ENCODE measurements around the gene ZDHHC9.

ZDHHC9 gene

GRCh38 chrX:129785160-129785947, 58.3 kb downstream of the ZDHHC9 start:
- DNase-seq, result no peak

GRCh38 chrX:129784371-129784770, 59.3 kb downstream of the ZDHHC9 start:
- DNase-seq, result no peak

GRCh38 chrX:129783291-129783713, 60.4 kb downstream of the ZDHHC9 start:
- DNase-seq, result no peak

- no peak for DNase-seq
Observed at GRCh38 chrX:129782706-129783105, 61.0 kb downstream of the ZDHHC9 start.

- DNase-seq, result no peak
Observed at GRCh38 chrX:129781680-129782495, 61.8 kb downstream of the ZDHHC9 start.

GRCh38 chrX:129781134-129781672, 62.5 kb downstream of the ZDHHC9 start:
- DNase-seq, result peak in 2 of 14 donors; percentile 4 to 18

GRCh38 chrX:129780441-129781105, 63.1 kb downstream of the ZDHHC9 start:
- DNase-seq, result no peak

GRCh38 chrX:129779747-129780146, 63.9 kb downstream of the ZDHHC9 start, which contains the start of gene SASH3:
Gene SASH3 (plus strand): TSS chrX:129779949. CDS start chrX:129780098, 149 bp downstream.
- DNase-seq, result peak in 5 of 14 donors; percentile 3 to 38 (median 5)

GRCh38 chrX:129779086-129779672, 64.5 kb downstream of the ZDHHC9 start:
- DNase-seq, result no peak

- peak in 5 of 14 donors; percentile 8 to 35 (median 11) for DNase-seq
Observed at GRCh38 chrX:129777218-129778030, 66.3 kb downstream of the ZDHHC9 start.

- DNase-seq, result no peak
Observed at GRCh38 chrX:129773649-129774458, 69.8 kb downstream of the ZDHHC9 start.

- DNase-seq, result peak in 7 of 14 donors; percentile 2 to 56 (median 32)
Observed at GRCh38 chrX:129772796-129773431, 70.8 kb downstream of the ZDHHC9 start.

GRCh38 chrX:129771266-129771995, 72.3 kb downstream of the ZDHHC9 start:
- DNase-seq, result no peak

GRCh38 chrX:129769467-129770154, 74.1 kb downstream of the ZDHHC9 start:
- DNase-seq, result no peak

- DNase-seq, result no peak
Observed at GRCh38 chrX:129768586-129769466, 74.9 kb downstream of the ZDHHC9 start.

GRCh38 chrX:129768186-129768585, 75.5 kb downstream of the ZDHHC9 start:
- DNase-seq, result no peak

- DNase-seq, result no peak
Observed at GRCh38 chrX:129763666-129764065, 80.0 kb downstream of the ZDHHC9 start.
